MV-4-11 (cell line): ENCODE data around the gene ACTN4.
A peak's percentile ranks its signal among the peaks of the same experiment; 100 is the strongest.

ENCODE experiments used
- DNase-seq: peaks from one replicate; lab custom pipeline; 2025; lab: John Stamatoyannopoulos, UW

ACTN4 gene

DNA sequence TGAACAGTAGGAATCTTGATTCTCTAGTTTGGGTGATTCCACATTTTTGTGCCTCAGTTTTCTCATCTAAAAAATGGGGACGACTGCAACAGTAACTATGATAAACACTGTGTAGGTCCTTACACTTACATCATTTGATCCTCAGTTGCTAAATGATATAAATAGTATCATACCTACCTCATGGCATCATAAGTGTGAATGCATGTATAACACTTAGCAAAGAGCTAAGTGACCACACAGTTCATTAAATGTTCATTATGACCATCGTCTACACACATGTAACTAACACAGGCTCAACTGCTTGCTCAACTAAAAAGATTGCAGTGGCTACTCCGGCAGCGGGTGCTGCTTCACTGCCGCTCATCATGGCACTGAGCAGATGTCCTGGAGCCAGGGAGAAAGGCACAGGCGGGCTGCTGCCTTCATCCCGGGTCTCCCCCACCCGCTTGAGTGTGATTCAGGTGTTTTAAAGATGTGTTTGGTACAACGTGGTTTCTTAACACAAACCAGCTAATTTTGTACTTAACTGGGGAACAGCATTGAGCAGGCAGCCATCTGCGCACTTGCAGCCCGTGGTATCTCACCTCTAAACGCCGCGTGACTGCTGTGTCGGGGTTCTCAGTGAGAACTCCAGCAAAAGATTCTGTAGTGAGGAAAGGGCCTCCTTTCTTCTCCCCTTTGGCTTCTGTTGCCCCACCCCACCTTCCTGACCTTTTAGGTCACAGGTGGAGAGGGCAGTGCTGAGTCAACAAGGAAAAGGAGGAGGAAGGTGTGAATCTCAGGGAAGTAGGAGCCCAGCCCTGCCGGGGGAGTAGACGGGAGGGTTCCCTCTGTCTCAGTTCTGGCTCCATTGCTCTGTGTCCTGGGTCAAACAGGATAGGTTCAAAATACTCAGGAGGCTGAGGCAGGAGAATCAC, 11.7 kb upstream of the ACTN4 start:
- DNase-seq, result no peak

- DNase-seq, result no peak
These were observed 9.0 kb upstream of the ACTN4 start for GRCh38 chr19:38638461-38638860.

DNA sequence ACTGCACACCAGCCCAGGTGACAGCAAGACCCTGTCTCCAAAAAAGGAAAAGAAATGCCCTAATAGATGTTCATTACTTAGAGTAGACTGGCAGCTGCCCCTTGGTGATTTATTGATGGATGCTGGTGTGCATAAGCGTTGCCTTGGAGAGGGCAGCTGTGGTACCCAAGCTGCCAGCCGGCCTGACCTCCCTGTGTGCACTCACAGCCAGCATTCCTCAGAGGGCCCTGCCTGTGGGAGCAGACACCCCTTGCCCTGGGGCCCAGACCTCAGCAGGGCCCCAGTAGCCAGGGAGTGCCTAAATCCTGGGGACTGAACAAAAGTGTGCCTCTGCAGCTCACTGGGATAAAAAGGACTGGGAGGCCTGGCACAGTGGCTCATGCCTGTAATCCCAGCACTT, 7.8 kb upstream of the ACTN4 start:
- no peak for DNase-seq

DNA sequence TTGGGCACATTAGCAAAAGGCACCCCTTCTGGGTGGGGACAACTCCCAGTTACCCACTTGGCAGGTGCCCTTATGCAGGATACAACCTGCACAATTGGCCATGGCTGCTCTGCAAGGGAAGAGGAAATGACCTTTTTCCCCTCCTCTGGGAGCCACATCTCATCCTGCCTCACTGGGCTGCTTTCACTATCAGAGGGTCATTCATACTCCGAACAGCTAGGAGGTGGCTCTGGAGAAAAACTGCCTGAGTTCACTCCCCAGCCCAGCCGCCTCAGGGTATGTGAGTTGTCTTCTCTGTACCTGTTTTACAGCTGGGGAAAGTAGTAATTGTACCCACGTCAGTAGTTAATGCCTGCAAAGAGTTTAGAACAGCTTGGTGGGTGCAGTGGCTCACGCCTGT, 7.1 kb upstream of the ACTN4 start:
- DNase-seq, result no peak

DNA sequence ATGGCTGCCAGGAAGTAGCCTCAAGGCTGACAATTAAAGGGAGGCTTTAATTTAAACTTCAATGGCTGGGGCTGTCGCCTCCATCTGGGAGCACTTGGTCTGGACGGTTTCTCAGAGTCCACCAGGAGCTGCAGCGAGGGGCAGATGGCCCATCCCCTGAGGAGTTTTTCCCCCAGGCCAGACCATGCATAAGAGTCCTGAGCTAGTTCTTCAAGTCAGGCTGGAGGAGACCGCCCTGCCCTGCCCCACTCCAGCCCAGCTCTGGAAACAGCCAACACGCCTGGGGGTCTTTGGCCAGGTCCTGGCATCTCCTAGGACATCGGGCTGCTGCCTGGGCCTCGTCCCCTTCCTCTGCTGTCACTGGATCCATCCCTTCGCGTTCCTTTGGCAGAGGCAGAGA, 5.3 kb upstream of the ACTN4 start:
- no peak for DNase-seq

DNA sequence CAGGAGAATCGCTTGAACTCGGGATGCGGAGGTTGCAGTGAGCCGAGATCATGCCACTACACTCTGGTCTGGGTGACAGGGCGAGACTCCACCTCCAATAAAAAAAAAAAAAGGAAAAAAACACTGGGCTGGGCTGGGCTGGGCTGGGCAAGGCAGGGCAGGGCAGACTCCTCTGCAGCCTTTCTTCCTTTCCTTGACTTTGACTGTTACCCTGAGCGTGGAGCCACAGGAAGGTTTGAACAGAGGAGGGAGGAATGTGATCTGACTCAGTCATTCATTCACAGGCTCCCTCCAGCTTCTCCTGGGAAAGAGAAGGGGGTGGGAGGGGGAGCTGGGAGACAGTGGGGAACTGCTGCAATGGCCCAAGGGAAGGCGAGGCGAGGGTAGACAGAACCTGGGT, 2.7 kb upstream of the ACTN4 start:
- no peak for DNase-seq

DNA sequence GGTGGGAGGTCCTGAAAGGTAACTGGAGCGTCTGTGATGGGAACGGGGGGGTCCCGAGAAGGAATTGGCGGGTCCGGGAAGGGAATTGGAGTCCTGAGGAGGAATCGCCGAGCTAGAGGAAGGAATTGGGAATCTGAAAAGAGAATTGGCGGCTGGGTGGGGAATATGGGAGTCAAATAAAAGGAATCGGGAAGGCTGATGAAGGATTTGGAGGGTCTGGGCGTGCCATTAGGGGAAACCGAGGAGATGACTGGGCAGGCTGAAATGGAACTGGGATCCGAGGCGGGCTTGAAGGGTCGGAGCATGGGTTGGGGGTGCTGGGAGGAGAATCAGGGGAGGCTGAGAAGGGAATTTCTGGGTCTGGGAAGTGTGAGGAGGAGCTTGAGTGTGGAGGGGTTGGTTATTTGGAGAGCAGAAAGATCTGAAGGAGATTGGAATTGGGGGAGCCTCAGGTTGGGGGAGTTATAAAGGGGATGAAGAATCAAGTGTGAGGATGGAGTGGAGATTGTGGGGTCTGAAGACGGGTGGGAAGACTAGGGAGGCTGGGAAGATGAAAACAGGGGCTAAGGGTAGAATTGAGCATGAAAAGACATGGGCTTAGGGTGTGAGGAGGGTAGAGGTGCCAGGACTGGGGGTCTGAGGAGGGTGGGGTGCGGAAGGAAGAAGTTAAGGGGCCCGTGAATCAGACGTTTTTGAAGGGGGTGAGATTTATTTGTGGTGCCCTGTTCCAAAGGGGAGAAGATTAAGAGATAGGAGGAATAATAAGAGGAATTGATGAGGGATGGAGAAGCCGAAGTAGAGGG, 718 bp downstream of the ACTN4 start:
- no peak for DNase-seq

DNA sequence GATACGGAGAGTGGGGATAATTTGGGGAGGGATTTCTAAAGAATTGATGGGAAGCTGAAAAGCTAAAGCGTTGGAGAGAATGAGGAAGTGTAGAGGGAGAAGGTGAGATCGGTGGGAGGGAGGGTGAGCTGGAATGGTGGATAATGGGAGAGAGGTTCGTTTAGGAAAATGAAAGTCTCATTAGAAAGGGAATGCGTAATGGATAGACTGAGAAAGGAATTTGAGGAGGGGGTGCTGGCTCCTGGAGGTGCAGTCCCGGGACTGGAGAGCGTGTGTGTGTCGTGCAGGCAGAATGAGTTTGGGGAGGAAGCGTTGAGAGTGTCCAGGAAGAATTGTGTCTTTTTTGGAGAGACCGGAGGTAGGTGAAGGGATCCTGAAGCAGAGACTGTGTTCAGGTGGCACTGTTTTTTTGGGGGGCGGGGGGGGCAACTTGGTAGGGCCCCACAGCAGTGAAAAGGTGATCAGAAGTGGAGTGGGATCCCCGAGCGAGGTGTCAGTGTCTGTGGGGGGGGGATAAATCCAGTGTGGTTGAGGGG, 1.4 kb downstream of the ACTN4 start:
- DNase-seq, result no peak

GRCh38 chr19:38649305-38650171, 2.1 kb downstream of the ACTN4 start:
- no peak for DNase-seq

DNA sequence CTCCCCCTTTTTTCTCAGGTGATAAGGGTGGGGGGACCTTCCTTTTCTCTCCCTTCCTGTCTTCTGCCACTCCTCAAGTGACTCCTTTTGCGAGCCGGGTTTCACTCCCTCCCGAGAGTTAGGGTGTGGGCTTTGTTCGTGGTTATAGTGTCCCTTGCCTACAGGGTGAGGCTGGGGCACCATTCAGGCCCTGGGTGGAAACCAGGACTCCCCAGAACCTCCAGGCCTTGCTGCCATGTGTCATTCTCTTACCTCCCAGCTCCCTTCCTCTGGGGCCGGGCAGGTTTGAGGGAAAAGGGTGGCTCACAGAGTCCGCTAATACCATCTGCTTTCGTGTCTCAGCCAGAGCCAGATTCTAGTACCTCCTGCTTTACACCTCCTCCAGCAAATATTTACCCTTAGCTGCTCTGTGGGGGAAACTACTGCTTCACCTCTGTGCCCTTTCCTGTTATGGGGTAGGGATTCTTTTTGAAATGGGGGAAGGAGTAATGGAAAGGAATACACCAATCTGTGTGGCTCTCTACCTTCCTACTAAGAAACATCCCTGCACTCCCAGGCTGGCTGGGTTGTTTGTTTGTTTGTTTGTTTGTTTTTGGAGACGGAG, 2.8 kb downstream of the ACTN4 start:
- no peak for DNase-seq

DNA sequence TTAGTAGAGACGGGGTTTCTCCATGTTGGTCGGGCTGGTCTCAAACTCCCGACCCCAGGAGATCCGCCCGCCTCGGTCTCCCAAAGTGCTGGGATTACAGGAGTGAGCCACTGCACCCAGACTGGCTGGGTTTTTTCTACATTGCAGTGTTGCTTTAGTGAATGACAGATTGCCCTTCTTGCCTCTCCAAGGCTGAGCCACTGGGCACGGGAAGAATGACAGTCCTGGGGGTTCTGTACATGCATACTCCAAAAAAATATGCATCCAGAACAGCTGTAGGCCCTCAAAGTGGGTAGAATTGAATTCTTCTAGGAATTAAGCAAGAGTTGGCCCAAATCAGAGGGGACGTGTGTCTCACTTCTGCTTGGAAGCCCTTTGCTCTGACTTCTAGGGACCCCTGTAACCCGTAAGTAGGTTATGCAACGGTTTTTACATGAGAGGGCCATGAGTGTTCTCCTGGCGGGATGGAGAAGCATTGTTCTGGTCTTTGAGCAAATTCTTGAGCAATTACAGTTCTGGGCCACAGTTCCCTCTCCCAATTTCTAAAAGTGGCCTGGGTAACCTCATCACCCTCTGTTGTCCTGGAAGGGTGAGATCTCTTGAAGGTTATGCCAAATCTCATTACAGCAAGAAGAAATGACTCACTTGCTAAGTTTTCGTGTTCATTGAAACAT, 3.6 kb downstream of the ACTN4 start:
- peak; percentile 99 for DNase-seq

GRCh38 chr19:38653028-38653571, 5.7 kb downstream of the ACTN4 start:
- DNase-seq, result peak; percentile 60

DNA sequence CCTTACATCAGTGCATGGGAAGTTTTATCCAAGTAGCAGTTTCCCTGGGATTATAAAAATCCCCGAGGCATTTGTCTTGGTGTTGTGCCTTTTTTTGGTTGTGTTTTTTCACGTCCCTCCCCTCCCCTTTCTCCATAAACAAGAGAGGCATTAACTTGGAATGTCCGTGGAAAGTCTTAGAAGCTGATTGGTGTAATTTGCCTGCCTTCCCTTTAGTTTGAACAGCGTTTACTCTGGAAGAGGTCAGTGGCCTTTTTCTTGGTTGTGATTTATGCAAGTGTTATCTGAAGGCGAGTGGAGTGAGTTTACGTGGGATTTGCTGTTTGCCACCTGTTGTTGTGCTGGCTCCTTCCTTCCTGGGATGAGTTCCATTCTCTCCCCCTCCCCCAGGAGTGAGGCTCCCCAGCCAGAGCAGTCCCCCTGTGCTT, 7.2 kb downstream of the ACTN4 start:
- no peak for DNase-seq

GRCh38 chr19:38655148-38655824, 7.8 kb downstream of the ACTN4 start:
- DNase-seq, result peak; percentile 78

- DNase-seq, result peak; percentile 72
These were observed 8.9 kb downstream of the ACTN4 start for GRCh38 chr19:38656171-38656981.

- no peak for DNase-seq
These were observed 10.3 kb downstream of the ACTN4 start for GRCh38 chr19:38657633-38658222.

- DNase-seq, result no peak
These were observed 11.2 kb downstream of the ACTN4 start for GRCh38 chr19:38658462-38659306.

DNA sequence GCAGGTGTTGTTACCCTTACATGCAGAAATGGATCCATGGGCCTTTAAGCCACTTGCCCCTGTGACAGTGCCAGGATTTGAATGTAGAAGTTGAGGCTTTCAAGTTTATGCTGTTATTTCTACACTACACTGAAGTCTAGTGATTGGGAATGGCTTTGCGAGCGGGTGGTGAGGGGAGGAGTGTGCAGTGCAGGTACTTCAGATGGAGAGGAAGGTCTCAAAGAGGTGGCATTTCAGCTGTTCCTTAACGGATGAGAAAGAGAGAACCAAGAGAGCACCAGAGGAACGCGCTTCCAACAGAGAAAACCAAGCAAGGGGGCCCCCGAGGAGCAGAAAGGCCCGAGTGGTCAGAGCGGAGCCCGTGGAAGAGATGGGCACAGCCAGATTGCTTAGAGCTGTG, 13.3 kb downstream of the ACTN4 start:
- no peak for DNase-seq
